Vagina (tissue), 2 donors: Measurements from ENCODE around the gene ZBTB20. TPM values are rescaled to one million over a fixed set of nuclear protein-coding genes. Genes with fewer than 3 reads are reported as not detected.

Experiments
- DNase-seq, 2 donors: peaks; one replicate each; pipeline ENCODE4 v3.0.0-alpha.2; 2017; ENCODE audit errors: extremely low spot score in 2 of 2
- H3K27ac ChIP-seq: fragments of 200-600 bp; sonication (generic); one replicate; pipeline ENCODE4 v1.5.1; 2019
- H3K27me3 ChIP-seq: fragments of 200-600 bp; sonication (generic); one replicate; pipeline ENCODE4 v1.5.1; 2019
- H3K36me3 ChIP-seq, 2 donors: fragments of 200-600 bp; sonication (generic); one replicate each; pipeline ENCODE4 v1.5.1; 2017 to 2019
- H3K4me1 ChIP-seq: fragments of 200-600 bp; sonication (generic); one replicate; pipeline ENCODE4 v1.5.1; 2019
- H3K4me3 ChIP-seq, 2 donors: fragments of 200-600 bp; sonication (generic); 1 replicate in 1 of 2; 2 replicates in 1 of 2; pipeline ENCODE4 v1.5.1; 2016 to 2019
- H3K9me3 ChIP-seq: fragments of 200-600 bp; sonication (generic); one replicate; pipeline ENCODE4 v1.5.1; 2019
- POLR2A ChIP-seq, 2 donors: fragments of 450-650 bp; IDR thresholded peaks; one replicate each; pipeline ENCODE4 v1.6.1; 2017; ENCODE audit warnings: antibody characterized with exemption in 2 of 2, mild to moderate bottlenecking in 2 of 2, moderate library complexity in 2 of 2
- POLR2AphosphoS5 ChIP-seq, 2 donors: sonication (generic); formaldehyde crosslinking; IDR thresholded peaks; one replicate each; pipeline ENCODE4 v1.9.0; 2017; ENCODE audit warnings: antibody characterized with exemption in 2 of 2, mild to moderate bottlenecking in 2 of 2, low read depth in 1 of 2; ENCODE audit not compliant: insufficient read depth in 1 of 2
- intact Hi-C: fragments of 100-400 bp; cut with DNase I; formaldehyde crosslinking; loops from one replicate; pipeline ENCODE4 v1.15.1; 2023
- total RNA-seq: library from RNA; depleted of rRNA; stranded (reverse); fragments of >200 nt; gene quantifications from one replicate; pipeline ENCODE4 v1.2.3, GENCODE V29; 2016
- TF ChIP-seq, protein P1 (sequence below), 3 experiments: fragments of 450-650 bp in 2 of 3; fragments of 200-600 bp in 1 of 3; sonication (generic) in 1 of 3; IDR thresholded peaks; one replicate each; pipeline ENCODE4 v1.5.1; 2017 to 2019; ENCODE audit warnings: antibody characterized with exemption in 3 of 3, mild to moderate bottlenecking in 2 of 3, moderate library complexity in 2 of 3

Gene ZBTB20
- total RNA-seq, 1 donor from 2014 or later = 64.8 TPM

DNA sequence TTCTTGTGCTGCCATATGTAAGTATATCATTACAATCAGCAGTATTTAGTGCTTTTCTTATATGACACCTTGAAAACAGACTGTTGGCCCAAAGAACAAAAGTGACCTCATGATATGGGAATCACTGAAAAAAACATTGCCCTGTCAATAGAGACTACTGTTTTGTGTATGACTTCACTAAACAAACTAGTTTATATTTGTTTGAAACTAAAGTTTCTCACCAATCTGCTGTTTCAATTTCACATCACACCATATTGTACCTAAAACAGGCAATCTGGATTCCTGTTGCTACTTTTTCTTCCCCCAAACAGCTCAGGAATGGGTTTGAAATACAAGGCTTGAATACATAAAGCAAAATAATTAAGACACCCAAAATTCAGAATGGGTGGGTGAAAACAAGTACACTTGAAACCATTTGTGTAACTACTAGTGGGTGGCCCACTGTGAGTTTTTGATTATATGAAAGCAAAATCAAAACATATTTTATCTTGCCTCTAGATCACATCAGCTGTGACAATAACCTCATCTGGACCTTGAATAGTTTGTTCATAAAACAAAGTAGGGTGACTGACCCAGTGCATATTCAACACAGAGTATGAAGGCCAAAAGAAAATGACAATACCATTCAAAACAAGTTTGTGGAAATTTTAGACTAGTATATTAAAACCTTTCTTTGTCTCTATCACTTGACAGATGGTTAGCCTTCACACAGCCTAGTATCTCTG is 5.9 kb downstream of the ZBTB20 start:
- TF ChIP-seq POLR2A (IDR thresholded peaks at IDR 0.05) (no peak), POLR2AphosphoS5 (IDR thresholded peaks at IDR 0.05; ENCODE audit: insufficient read depth in 1 of 2, low read depth in 1 of 2) (no peak)
- TF ChIP-seq, protein P1, sequence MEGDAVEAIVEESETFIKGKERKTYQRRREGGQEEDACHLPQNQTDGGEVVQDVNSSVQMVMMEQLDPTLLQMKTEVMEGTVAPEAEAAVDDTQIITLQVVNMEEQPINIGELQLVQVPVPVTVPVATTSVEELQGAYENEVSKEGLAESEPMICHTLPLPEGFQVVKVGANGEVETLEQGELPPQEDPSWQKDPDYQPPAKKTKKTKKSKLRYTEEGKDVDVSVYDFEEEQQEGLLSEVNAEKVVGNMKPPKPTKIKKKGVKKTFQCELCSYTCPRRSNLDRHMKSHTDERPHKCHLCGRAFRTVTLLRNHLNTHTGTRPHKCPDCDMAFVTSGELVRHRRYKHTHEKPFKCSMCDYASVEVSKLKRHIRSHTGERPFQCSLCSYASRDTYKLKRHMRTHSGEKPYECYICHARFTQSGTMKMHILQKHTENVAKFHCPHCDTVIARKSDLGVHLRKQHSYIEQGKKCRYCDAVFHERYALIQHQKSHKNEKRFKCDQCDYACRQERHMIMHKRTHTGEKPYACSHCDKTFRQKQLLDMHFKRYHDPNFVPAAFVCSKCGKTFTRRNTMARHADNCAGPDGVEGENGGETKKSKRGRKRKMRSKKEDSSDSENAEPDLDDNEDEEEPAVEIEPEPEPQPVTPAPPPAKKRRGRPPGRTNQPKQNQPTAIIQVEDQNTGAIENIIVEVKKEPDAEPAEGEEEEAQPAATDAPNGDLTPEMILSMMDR (IDR thresholded peaks at IDR 0.05) = no peak
- H3K4me1 ChIP-seq = peaks cover 19% of the 10 kb centered on the region
- no peaks in the 10 kb centered on the region for H3K27me3 ChIP-seq
- no peak overlapping the region for H3K27ac ChIP-seq
- H3K36me3 ChIP-seq = no peaks in the 10 kb centered on the region
- H3K9me3 ChIP-seq = no peaks in the 10 kb centered on the region
- intact Hi-C loops = loop anchor here (10.0 kb wide), 1 partner anchor 516 kb away; no protein-coding TSS in a partner anchor
- DNase-seq = no peak
- H3K4me3 ChIP-seq = no peak overlapping the region

DNA sequence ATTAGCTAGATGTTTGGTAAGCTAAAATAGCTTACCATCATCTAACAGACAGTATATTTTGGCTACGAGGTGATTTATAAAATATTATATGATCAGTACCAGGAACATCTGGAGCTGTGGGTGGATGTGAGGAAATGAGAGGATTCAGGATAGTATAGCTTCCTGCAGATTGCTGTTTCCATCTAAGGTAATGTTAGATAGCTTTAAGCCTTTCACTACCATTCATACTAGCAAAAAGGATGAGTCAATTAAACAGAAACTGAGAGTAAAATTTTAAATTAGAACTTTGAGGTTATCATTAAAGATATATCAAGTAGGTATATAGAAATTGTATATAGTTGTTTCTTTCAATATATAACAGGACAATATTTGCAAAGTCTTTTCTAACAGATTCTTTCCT is 8.0 kb downstream of the ZBTB20 start:
- peaks cover 7% of the 10 kb centered on the region for H3K4me1 ChIP-seq

DNA sequence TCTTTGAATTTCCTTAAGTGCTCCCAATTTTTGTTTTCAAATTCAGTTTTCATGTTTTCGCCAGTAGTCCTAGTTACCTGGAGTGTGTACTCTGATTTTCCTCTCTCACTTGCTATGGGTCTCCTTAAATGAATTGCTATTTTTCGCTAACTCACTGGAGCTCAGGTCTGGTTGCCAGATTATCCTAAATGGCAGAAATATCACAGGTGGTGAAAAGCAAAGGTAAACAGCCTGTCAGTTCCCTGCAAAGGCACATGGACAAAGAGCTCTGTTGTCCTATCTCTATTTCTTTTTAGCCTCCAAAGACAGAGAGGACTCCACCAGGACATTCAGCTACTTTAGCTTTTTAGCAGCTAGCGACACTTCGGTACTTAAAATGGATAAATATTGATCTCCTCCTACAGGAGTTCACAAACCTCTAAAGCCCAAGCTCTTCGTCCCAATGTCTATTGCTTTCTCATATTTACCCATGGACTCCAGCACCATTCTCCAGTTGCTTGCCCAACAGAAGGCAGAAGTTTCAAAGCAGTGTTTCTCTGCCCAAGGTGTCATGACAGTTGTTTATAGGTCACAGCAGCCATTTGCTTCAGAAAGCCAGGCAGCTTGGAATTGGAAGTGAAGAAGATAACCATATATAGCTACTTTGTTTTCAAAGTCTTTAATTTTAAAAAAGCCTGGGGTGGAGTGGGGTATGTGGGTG is 12.3 kb downstream of the ZBTB20 start:
- Histone ChIP-seq H3K36me3 (no peaks in the 10 kb centered on the region), H3K4me3 (no peak overlapping the region), H3K27me3 (no peaks in the 10 kb centered on the region), H3K27ac (no peak overlapping the region), H3K9me3 (no peaks in the 10 kb centered on the region), H3K4me1 (peaks cover 7% of the 10 kb centered on the region)
- no peak for DNase-seq
- TF ChIP-seq POLR2A (IDR thresholded peaks at IDR 0.05) = no peak
- TF ChIP-seq, protein P1 (IDR thresholded peaks at IDR 0.05) = no peak
- intact Hi-C loops = no loop called here

More for the DNA sequence above, 8.0 kb downstream of the ZBTB20 start:
- no peak for DNase-seq
- intact Hi-C loops = no loop called here
- no peaks in the 10 kb centered on the region for H3K27me3 ChIP-seq
- H3K9me3 ChIP-seq = no peaks in the 10 kb centered on the region
- TF ChIP-seq POLR2A (IDR thresholded peaks at IDR 0.05) (no peak), POLR2AphosphoS5 (IDR thresholded peaks at IDR 0.05; ENCODE audit: insufficient read depth in 1 of 2, low read depth in 1 of 2) (no peak)
- TF ChIP-seq, protein P1 (IDR thresholded peaks at IDR 0.05) = no peak
- H3K27ac ChIP-seq = no peak overlapping the region
- no peaks in the 10 kb centered on the region for H3K36me3 ChIP-seq
- no peak overlapping the region for H3K4me3 ChIP-seq

DNA sequence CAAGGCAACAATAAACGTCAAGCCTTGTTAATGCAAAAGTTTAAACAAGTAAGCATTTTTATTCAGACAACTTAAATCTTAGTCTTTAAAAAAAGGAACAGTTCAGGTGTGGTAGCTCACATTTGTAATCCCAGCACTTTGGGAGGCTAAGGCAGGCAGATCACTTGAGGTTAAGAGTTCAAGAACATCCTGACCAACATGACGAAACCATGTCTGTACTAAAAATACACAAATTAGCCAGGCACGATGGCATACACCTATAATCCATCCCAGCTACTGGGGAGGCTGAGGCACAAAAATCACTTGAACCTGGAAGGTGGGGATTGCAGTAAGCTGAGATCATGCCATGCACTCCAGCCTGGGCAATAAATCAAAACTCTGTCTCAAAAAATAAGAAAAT is 19.9 kb downstream of the ZBTB20 start:
- Histone ChIP-seq H3K4me1 (no peaks in the 10 kb centered on the region), H3K4me3 (no peak overlapping the region), H3K27me3 (no peaks in the 10 kb centered on the region), H3K27ac (no peak overlapping the region), H3K36me3 (no peaks in the 10 kb centered on the region), H3K9me3 (no peaks in the 10 kb centered on the region)
- intact Hi-C loops = no loop called here
- no peak for TF ChIP-seq POLR2A (IDR thresholded peaks at IDR 0.05)
- TF ChIP-seq, protein P1 (IDR thresholded peaks at IDR 0.05) = no peak
- no peak for TF ChIP-seq POLR2AphosphoS5 (IDR thresholded peaks at IDR 0.05; ENCODE audit: insufficient read depth in 1 of 2, low read depth in 1 of 2)
- no peak for DNase-seq

DNA sequence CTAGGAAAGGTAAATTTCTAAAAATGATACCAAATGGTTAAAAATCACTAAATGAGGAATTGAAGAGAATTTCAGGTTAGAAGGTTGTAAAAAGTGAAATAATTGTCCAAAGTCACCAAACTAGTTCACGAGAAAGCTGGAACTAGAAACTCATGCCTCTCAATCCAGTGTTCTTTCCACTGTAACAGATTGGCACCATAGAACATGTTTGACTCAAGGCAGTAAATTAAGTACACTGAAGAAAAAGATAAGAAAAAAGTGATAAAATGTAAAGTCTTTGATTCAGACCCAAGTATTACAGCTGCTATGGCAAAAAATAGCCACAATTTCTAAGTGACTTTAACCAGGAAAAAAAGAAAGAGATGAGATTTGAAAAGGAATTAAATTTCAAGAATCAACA is 26.5 kb downstream of the ZBTB20 start:
- TF ChIP-seq POLR2AphosphoS5 (IDR thresholded peaks at IDR 0.05; ENCODE audit: insufficient read depth in 1 of 2, low read depth in 1 of 2) (no peak), POLR2A (IDR thresholded peaks at IDR 0.05) (no peak)
- TF ChIP-seq, protein P1 (IDR thresholded peaks at IDR 0.05) = no peak
- intact Hi-C loops = no loop called here

More for the DNA sequence above, 26.5 kb downstream of the ZBTB20 start:
- DNase-seq = no peak
- Histone ChIP-seq H3K4me1 (no peaks in the 10 kb centered on the region), H3K27me3 (no peaks in the 10 kb centered on the region), H3K4me3 (no peak overlapping the region), H3K27ac (no peak overlapping the region), H3K36me3 (no peaks in the 10 kb centered on the region), H3K9me3 (no peaks in the 10 kb centered on the region)
